ENCODE measurements around the gene SLC19A1.

Gene SLC19A1

GRCh38 chr21:45494135-45494850, 47.9 kb downstream of the SLC19A1 start:
- DNase-seq (ENCODE audit: extremely low read depth, insufficient read length) = no peak
- Histone ChIP-seq H3K27me3 (replicated peaks; ENCODE audit: control insufficient read depth, insufficient read depth, low read length) (no peaks in the 10 kb centered on the region), H3K4me3 (replicated peaks; ENCODE audit: low read depth, low read length) (no peak overlapping the region), H3K36me3 (ENCODE audit: control insufficient read depth, insufficient read depth, low read length) (no peaks in the 10 kb centered on the region)
- no peak for TF ChIP-seq CTCF (IDR thresholded peaks at IDR 0.05; ENCODE audit: insufficient read depth, low read length, poor library complexity, severe bottlenecking)

- DNase-seq (ENCODE audit: extremely low read depth, insufficient read length) = no peak
- H3K4me3 ChIP-seq (replicated peaks; ENCODE audit: low read depth, low read length) = no peak overlapping the region
- no peaks in the 10 kb centered on the region for H3K27me3 ChIP-seq (replicated peaks; ENCODE audit: control insufficient read depth, insufficient read depth, low read length)
- H3K36me3 ChIP-seq (ENCODE audit: control insufficient read depth, insufficient read depth, low read length) = no peaks in the 10 kb centered on the region
- TF ChIP-seq CTCF (IDR thresholded peaks at IDR 0.05; ENCODE audit: insufficient read depth, low read length, poor library complexity, severe bottlenecking) = no peak
Observed at GRCh38 chr21:45493401-45494001, 48.7 kb downstream of the SLC19A1 start.

- H3K27me3 ChIP-seq (replicated peaks; ENCODE audit: control insufficient read depth, insufficient read depth, low read length) = no peaks in the 10 kb centered on the region
- H3K36me3 ChIP-seq (ENCODE audit: control insufficient read depth, insufficient read depth, low read length) = no peaks in the 10 kb centered on the region
- TF ChIP-seq CTCF (IDR thresholded peaks at IDR 0.05; ENCODE audit: insufficient read depth, low read length, poor library complexity, severe bottlenecking) = no peak
- no peak overlapping the region for H3K4me3 ChIP-seq (replicated peaks; ENCODE audit: low read depth, low read length)
- DNase-seq (ENCODE audit: extremely low read depth, insufficient read length) = no peak
Observed at GRCh38 chr21:45492765-45493164, 49.5 kb downstream of the SLC19A1 start.

GRCh38 chr21:45491623-45492022, 50.6 kb downstream of the SLC19A1 start:
- DNase-seq (ENCODE audit: extremely low read depth, insufficient read length) = no peak
- Histone ChIP-seq H3K36me3 (ENCODE audit: control insufficient read depth, insufficient read depth, low read length) (no peaks in the 10 kb centered on the region), H3K27me3 (replicated peaks; ENCODE audit: control insufficient read depth, insufficient read depth, low read length) (no peaks in the 10 kb centered on the region), H3K4me3 (replicated peaks; ENCODE audit: low read depth, low read length) (no peak overlapping the region)
- no peak for TF ChIP-seq CTCF (IDR thresholded peaks at IDR 0.05; ENCODE audit: insufficient read depth, low read length, poor library complexity, severe bottlenecking)

- H3K36me3 ChIP-seq (ENCODE audit: control insufficient read depth, insufficient read depth, low read length) = no peaks in the 10 kb centered on the region
Observed at GRCh38 chr21:45491056-45491455, 51.2 kb downstream of the SLC19A1 start.

More at GRCh38 chr21:45491056-45491455, 51.2 kb downstream of the SLC19A1 start:
- no peak overlapping the region for H3K4me3 ChIP-seq (replicated peaks; ENCODE audit: low read depth, low read length)
- TF ChIP-seq CTCF (IDR thresholded peaks at IDR 0.05; ENCODE audit: insufficient read depth, low read length, poor library complexity, severe bottlenecking) = no peak
- DNase-seq (ENCODE audit: extremely low read depth, insufficient read length) = no peak
- no peaks in the 10 kb centered on the region for H3K27me3 ChIP-seq (replicated peaks; ENCODE audit: control insufficient read depth, insufficient read depth, low read length)
